Activated CD4-positive, alpha-beta memory T cell treated with anti-CD3 and anti-CD28 coated beads for 36 hours (primary cell): ENCODE measurements around the gene RFLNA. TPM values are rescaled to one million over a fixed set of nuclear protein-coding genes. Genes with fewer than 3 reads are reported as not detected.

Experiments used
- CTCF ChIA-PET: fragments of 350-600 bp; sonication (Branson Sonifier 250); formaldehyde crosslinking; loops from one replicate; lab custom pipeline; 2021; ENCODE audit warnings: antibody characterized with exemption, inconsistent platforms; lab: Charles Lee
- POLR2A ChIA-PET: fragments of 350-600 bp; sonication (Branson Sonifier 250); formaldehyde crosslinking; loops from one replicate; lab custom pipeline; 2021; ENCODE audit warnings: antibody characterized with exemption; lab: Charles Lee
- DNase-seq: peaks from one replicate; pipeline ENCODE4 v3.0.0-alpha.2; 2020
- H3K27ac Mint-ChIP-seq: one replicate; pipeline ENCODE4 v1.8.0; 2021; ENCODE audit warnings: mixed read lengths
- H3K27me3 Mint-ChIP-seq: one replicate; pipeline ENCODE4 v1.8.0; 2021; ENCODE audit warnings: mixed read lengths
- H3K36me3 Mint-ChIP-seq: one replicate; pipeline ENCODE4 v1.8.0; 2021; ENCODE audit warnings: mixed read lengths
- H3K4me1 Mint-ChIP-seq: one replicate; pipeline ENCODE4 v1.8.0; 2021; ENCODE audit warnings: low read depth, mixed read lengths
- H3K4me3 Mint-ChIP-seq: one replicate; pipeline ENCODE4 v1.8.0; 2021; ENCODE audit warnings: mild to moderate bottlenecking, mixed read lengths
- H3K9me3 Mint-ChIP-seq: one replicate; pipeline ENCODE4 v1.8.0; 2021; ENCODE audit warnings: mixed read lengths
- intact Hi-C: fragments of 100-400 bp; cut with micrococcal nuclease; formaldehyde crosslinking; loops from one replicate; pipeline ENCODE4 v1.15.1; 2023
- total RNA-seq, 2 experiments: library from RNA; stranded (reverse); gene quantifications; one replicate each; pipeline ENCODE4 v1.2.3, GENCODE V29; 2021

The RFLNA gene
- total RNA-seq, 2 experiments from 2014 or later = not detected

DNA sequence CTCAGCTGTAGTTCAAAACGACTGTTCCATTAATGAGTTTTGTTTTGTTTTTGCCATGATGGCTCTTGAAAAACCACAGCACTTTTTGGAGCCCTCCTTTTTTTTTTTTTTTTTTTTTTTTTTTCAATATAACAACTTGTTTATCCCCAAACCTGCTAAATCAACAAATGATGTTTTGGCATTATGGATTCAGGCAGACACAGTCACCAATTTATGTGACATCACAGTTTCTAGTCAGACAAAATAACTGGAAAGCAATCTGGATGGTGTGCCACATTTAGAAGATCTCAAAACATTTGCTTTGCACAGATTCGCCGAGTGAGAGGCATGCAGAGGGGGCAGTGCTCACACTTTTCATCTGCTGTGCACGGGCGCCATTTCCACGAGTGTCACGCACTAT lies 7.9 kb upstream of the RFLNA start:
- no peak overlapping the region for H3K4me3 Mint-ChIP-seq
- H3K9me3 Mint-ChIP-seq = peaks cover 18% of the 10 kb centered on the region
- H3K4me1 Mint-ChIP-seq = no peaks in the 10 kb centered on the region

DNA sequence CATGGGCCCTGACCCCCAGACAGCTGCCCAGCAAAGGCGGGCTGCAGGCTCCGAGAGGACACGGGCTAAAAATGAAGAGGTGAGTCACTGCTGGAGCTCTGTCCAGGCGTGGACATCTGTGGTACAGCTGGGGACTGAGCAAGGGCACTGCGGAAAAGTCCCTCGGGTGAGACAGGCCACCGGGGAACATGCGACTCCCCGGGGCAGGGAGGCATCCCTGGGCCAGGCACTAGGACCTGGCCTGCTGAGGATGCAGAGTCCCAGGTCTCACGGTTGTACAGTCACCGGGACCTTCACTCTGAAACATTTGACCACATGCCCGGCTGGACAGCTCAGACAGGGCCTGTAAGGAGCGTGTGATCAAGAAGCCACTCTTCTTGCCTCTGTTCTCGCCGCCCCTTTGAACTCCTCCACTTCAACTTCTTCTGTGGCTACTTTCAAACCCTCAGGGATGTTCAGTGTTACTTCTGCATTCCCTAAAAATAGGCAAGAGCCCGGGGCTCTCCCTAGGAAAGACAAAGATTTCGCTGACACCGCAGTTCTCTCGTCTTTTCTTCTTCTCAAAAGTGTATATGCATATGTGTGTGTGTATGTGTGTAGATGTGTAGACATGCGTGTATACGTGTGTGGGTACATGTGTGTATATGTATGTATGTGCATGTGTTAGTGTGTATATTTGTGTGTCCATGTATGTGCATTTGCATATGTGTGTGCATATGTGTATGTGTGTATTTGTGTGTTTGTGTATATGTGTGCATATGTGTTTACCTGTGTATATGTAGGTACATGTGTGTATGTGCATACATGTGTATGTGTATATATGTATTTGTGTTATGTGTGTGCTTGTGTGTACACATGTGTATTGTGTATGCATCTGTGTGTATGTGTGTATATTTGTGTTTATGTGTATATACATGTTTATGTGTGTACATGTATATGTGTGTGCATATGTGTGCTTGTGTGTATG lies 5.0 kb upstream of the RFLNA start:
- H3K27ac Mint-ChIP-seq = no peak overlapping the region
- peaks cover 10% of the 10 kb centered on the region for H3K9me3 Mint-ChIP-seq
- H3K4me1 Mint-ChIP-seq = no peaks in the 10 kb centered on the region
- POLR2A ChIA-PET = no interaction called here
- H3K27me3 Mint-ChIP-seq = peaks cover 30% of the 10 kb centered on the region
- H3K4me3 Mint-ChIP-seq = no peak overlapping the region
- no peak for DNase-seq
- no peaks in the 10 kb centered on the region for H3K36me3 Mint-ChIP-seq
- CTCF ChIA-PET = no interaction called here
- intact Hi-C loops = no loop called here

More for the DNA sequence above, 7.9 kb upstream of the RFLNA start:
- Mint-ChIP-seq H3K36me3 (no peaks in the 10 kb centered on the region), H3K27ac (no peak overlapping the region), H3K27me3 (peaks cover 21% of the 10 kb centered on the region)
- no peak for DNase-seq
- intact Hi-C loops = no loop called here
- POLR2A ChIA-PET = no interaction called here
- CTCF ChIA-PET = no interaction called here

DNA sequence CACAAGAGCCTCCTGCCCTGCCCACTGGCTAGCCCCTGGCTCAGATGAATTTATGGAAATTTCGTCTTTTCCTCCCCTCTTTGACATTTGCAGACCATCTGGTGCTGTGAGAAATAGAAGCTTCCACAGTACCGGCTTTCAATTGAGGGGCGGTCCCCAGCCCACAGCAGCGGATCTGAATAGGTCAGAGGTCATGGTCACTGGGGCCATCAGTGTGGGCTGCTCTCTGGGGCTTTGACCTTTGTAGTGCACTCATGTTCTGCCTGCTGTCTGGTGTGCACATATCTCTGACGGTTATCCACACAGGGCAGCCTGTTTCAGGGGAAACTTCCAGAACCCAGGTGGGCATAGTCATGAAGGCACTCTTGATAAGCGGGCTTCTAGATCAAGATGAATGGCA lies 2.5 kb upstream of the RFLNA start:
- Mint-ChIP-seq H3K36me3 (no peaks in the 10 kb centered on the region), H3K4me1 (no peaks in the 10 kb centered on the region), H3K27me3 (peaks cover 40% of the 10 kb centered on the region), H3K9me3 (no peaks in the 10 kb centered on the region), H3K27ac (no peak overlapping the region), H3K4me3 (no peak overlapping the region)
- ChIA-PET POLR2A (no interaction called here), CTCF (no interaction called here)
- DNase-seq = no peak
- intact Hi-C loops = no loop called here

DNA sequence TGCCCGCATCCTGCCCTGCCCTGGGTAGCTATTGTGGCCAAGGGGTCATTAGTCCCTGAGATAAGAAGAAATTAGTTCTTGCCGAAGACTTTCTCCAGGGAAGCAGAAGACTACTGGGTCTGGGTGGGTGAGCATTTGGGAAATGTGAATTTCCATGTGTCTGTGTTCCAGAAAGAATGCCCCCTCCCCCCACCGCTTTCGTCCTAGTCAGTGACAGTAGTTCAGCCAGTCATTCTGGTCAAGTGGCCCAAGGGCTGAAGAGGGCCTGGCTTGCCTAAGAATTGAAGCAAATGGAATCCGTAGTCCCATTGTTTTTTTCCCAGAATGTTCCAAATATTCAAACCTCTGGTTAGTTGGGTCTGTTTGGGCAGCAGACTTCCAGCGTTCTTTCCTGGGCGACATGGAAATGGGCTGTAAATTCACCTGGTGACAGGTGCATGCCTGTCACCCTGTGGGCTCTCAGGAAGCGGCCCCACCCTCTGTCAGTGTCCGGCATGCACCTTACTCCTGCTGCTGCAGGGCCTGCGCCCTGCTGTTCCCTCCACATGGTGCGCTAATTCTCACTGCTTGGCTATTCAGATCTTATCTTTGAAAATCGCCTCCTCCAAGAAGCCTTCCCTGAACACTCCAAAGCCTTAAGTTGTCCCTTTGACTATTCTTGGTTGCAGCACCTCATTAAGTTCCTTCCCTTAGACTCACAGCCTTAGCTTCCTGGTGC lies 1.4 kb upstream of the RFLNA start:
- POLR2A ChIA-PET = no interaction called here
- H3K4me1 Mint-ChIP-seq = no peaks in the 10 kb centered on the region

DNA sequence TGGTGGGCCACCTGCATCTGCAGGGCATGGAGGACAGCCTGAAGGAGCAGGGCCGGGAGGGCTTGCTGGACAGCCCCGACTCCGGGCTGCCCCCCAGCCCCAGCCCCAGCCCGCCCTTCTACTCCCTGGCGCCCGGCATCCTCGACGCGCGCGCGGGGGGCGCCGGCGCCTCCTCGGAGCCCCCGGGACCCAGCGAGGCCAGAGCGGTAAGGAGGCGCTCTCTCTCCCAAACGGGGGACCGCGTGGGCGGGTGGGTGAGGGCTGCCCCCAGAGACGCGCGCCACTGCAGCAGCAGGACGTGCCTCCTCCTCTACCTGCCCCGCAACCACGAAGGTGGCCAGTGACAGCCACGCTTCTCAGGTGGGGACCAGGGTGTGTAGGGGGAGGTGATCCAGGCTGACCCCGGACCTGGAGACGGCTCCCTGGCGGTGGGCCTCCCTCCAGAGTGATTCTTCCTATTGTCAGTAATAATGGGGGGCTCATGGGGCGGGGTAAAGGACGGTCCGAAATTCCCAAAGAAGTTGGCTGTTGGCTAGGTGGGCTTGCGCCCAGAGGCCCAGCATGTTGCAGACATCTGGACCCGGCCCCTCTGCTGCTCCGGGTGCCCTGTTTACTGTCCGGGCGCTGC lies 652 bp downstream of the RFLNA start:
- H3K36me3 Mint-ChIP-seq = no peaks in the 10 kb centered on the region
- H3K4me3 Mint-ChIP-seq = no peak overlapping the region
- intact Hi-C loops = no loop called here
- CTCF ChIA-PET = no interaction called here
- H3K27me3 Mint-ChIP-seq = peaks cover 41% of the 10 kb centered on the region
- H3K27ac Mint-ChIP-seq = no peak overlapping the region
- POLR2A ChIA-PET = no interaction called here
- no peaks in the 10 kb centered on the region for H3K9me3 Mint-ChIP-seq
- H3K4me1 Mint-ChIP-seq = no peaks in the 10 kb centered on the region
- DNase-seq = no peak

More for the DNA sequence above, 1.4 kb upstream of the RFLNA start:
- Mint-ChIP-seq H3K4me3 (no peak overlapping the region), H3K9me3 (no peaks in the 10 kb centered on the region), H3K27ac (no peak overlapping the region), H3K36me3 (no peaks in the 10 kb centered on the region), H3K27me3 (peaks cover 46% of the 10 kb centered on the region)
- no peak for DNase-seq
- intact Hi-C loops = no loop called here
- CTCF ChIA-PET = no interaction called here

DNA sequence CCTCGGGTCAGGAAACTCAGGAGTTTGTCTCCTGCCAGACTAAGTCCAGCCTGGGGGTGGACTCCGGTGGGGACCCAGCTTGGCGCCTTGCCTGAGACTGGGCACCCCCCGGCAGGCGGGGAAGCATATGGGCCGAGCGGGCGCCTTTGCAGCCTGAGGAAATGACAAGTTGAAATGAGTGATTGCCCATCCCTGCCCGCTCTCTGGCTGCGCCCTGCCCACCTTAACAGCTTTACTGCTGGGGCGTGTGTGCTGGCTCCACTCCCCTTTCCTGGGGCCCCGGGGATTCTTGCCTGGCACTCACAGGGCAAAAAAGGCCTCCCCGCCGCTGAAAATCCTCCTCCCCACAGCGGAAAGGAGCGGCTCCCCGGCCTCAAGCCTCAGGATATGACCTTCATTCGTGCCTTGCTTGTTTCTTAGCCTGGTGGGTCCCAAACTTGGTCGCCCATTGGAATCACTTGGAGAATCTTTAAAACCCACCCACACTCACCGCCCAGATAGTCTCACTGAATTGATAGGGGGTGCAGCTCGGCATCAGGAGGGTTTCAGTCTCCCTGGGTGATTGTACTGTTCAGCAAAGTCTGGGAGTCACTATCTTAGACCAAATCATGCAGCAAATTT lies 1.5 kb downstream of the RFLNA start:
- H3K9me3 Mint-ChIP-seq = no peaks in the 10 kb centered on the region
- ChIA-PET POLR2A (no interaction called here), CTCF (no interaction called here)
- H3K4me3 Mint-ChIP-seq = no peak overlapping the region
- DNase-seq = no peak
- H3K27me3 Mint-ChIP-seq = peaks cover 41% of the 10 kb centered on the region
- H3K27ac Mint-ChIP-seq = no peak overlapping the region
- no peaks in the 10 kb centered on the region for H3K4me1 Mint-ChIP-seq
- intact Hi-C loops = no loop called here
- no peaks in the 10 kb centered on the region for H3K36me3 Mint-ChIP-seq

DNA sequence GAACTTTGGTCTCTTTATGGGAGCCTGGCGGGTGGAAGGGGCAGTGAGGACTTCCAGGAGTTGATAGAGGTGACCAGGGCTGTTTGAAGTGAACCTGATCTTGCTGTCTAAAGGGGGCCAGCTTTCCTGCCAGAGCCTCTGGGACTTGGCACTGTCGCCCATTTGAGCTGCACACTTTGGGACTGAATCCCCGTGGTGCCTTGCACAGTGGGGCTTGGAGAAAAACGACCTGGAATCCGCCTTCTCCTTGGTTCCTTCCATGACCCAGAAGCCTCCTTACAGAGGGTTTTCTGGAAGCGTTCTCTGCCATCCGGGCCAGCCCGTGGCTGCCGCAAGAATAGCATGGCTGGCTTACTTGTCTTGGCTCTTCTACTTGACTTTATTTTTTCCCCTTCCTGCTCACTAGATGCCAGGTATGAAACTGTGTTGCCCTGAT lies 2.0 kb downstream of the RFLNA start:
- ChIA-PET POLR2A (no interaction called here), CTCF (no interaction called here)
- Mint-ChIP-seq H3K4me3 (no peak overlapping the region), H3K27me3 (peaks cover 41% of the 10 kb centered on the region), H3K4me1 (no peaks in the 10 kb centered on the region), H3K36me3 (no peaks in the 10 kb centered on the region), H3K9me3 (no peaks in the 10 kb centered on the region), H3K27ac (no peak overlapping the region)
- DNase-seq = no peak
- intact Hi-C loops = no loop called here

DNA sequence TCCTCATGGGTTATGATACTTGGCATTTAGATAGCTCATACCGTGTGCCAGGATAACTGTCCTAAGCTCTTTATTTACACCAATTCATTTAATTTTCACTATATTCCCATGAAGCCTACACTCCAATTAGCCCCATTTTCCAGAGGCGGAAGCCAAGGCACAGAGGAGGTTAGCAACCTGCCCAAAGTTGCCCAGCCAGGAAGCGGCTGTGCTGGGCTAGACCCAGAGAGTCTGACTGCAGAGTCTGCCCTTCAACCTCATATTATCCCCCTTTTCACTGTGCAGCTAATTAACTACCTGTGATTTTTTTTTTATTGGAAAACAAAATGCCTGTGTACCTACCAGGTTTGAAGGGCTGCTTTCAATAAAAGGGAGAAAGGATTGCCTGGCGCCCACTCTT lies 2.5 kb downstream of the RFLNA start:
- Mint-ChIP-seq H3K27ac (no peak overlapping the region), H3K9me3 (no peaks in the 10 kb centered on the region), H3K4me3 (no peak overlapping the region), H3K36me3 (no peaks in the 10 kb centered on the region), H3K27me3 (peaks cover 41% of the 10 kb centered on the region), H3K4me1 (no peaks in the 10 kb centered on the region)
- intact Hi-C loops = no loop called here
- ChIA-PET POLR2A (no interaction called here), CTCF (no interaction called here)
- no peak for DNase-seq

DNA sequence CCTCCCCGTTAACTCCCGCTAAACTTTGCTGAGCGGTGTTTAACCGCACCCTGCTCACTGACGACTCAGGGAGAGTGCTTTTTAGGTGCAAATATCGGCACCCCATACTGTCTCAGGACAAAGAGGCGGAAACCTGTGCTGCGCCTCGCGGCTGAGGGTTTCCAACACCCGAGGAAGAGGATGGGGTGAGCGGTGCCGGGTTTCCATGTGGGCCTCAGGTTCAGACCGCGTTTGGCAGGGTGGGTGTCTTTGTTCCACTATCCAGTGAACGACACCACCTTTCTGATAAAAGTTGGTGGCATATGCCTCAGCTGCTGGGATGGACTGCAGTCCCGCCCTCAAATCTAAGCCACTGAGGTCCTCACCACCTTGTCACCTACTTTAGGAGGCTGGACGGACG lies 3.0 kb downstream of the RFLNA start:
- intact Hi-C loops = no loop called here
- H3K9me3 Mint-ChIP-seq = no peaks in the 10 kb centered on the region
- no peaks in the 10 kb centered on the region for H3K4me1 Mint-ChIP-seq
- H3K36me3 Mint-ChIP-seq = no peaks in the 10 kb centered on the region
- CTCF ChIA-PET = no interaction called here
- DNase-seq = no peak
- POLR2A ChIA-PET = no interaction called here
- H3K4me3 Mint-ChIP-seq = no peak overlapping the region
- H3K27me3 Mint-ChIP-seq = peaks cover 39% of the 10 kb centered on the region
- no peak overlapping the region for H3K27ac Mint-ChIP-seq

DNA sequence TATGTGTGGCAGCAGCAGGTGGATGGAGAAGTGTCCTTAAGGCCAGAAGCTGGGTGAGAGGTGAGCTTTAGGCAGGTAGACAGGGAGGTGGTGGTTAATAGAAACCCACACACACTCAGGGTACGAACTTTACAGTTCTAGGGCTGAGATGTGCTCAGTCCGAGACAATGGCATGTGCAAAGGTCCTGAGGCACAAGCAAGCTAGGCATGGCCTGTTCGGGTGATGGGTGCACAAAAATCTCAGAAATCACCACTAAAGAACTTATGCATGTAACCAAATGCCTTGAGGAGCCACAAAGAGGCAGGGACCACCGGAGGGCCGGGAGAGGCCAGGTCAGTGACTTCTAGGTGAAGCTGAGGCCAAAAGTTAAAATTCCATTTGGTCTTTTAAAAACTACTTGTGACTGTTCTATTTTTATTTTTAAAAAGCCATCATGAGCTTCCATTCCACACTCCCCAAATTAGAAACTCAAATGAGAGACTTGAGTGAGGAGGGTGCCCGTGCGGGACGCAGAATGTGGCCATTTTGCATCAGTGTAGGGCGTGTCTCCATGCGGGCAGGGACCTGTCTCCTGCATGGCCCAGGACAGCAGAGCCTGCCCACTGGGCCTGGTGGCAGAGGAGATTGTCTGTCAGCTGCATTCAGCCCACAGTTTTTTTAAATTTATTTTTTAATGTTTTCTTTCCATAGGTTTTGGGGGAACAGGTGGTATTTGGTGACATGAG lies 4.0 kb downstream of the RFLNA start:
- no peaks in the 10 kb centered on the region for H3K4me1 Mint-ChIP-seq
- peaks cover 32% of the 10 kb centered on the region for H3K27me3 Mint-ChIP-seq
- POLR2A ChIA-PET = no interaction called here
- H3K36me3 Mint-ChIP-seq = no peaks in the 10 kb centered on the region
- H3K9me3 Mint-ChIP-seq = no peaks in the 10 kb centered on the region
- H3K4me3 Mint-ChIP-seq = no peak overlapping the region
- DNase-seq = no peak
- intact Hi-C loops = no loop called here
- no peak overlapping the region for H3K27ac Mint-ChIP-seq
- CTCF ChIA-PET = no interaction called here

DNA sequence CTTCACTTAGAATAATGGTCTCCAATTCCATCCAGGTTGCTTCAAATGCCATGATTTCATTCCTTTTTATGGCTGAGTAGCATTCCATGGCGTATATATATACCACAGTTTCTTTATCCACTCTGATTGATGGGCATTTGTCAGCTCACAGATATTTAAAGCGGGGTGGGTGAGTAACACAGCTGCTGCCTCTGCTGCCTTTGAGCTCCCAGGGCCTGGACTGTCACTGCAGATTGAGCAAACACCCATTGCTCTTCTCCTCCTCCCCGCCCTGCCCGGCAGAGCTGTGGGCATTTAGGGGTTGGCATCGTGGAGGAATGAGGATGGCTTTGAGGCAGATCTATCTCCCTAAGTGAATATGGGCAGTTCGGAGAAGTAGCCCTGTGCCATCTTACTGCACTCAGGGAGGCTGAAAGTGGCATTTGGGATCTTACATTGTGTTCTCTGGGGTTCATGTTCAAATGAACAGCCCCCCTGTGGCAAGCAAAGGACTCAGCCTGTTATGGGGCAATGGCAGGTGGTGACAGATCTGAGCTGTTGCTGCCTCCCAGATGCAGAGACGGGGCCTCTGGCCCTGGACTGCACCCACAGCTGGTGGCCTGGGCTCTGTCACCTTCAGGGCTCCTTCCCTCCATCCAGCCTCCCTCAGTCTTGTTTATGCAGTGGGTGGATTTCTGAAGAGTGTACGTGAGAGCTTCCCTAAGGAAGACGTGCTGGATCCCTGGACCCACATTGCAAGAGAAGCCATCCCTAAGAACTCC lies 4.9 kb downstream of the RFLNA start:
- peaks cover 23% of the 10 kb centered on the region for H3K27me3 Mint-ChIP-seq
- intact Hi-C loops = no loop called here
- POLR2A ChIA-PET = no interaction called here
- no peaks in the 10 kb centered on the region for H3K4me1 Mint-ChIP-seq
- CTCF ChIA-PET = no interaction called here
- no peaks in the 10 kb centered on the region for H3K36me3 Mint-ChIP-seq
- no peak overlapping the region for H3K27ac Mint-ChIP-seq
- H3K4me3 Mint-ChIP-seq = no peak overlapping the region
- DNase-seq = no peak
- no peaks in the 10 kb centered on the region for H3K9me3 Mint-ChIP-seq
